Smooth muscle cell (in vitro differentiated cells): ENCODE data around the gene WDR48. TPM values are rescaled to one million over a fixed set of nuclear protein-coding genes. Genes with fewer than 3 reads are reported as not detected.
A peak's percentile ranks its signal among the peaks of the same experiment; 100 is the strongest.
"Not testable (repeated sequence)": the region's sequence is repeated elsewhere in the genome, so short reads cannot be mapped to it uniquely, and the experiment has no call there.

Source experiments
- DNase-seq: peaks from one replicate; lab custom pipeline; 2025; ENCODE audit not compliant: unreplicated experiment; lab: John Stamatoyannopoulos, UW
- H2AFZ ChIP-seq: fragments of 200-600 bp; sonication (generic); 2 replicates; pipeline ENCODE4 v1.6.0; 2016; ENCODE audit warnings: antibody characterized with exemption, low read depth, mild to moderate bottlenecking
- H3F3A ChIP-seq: fragments of 200-600 bp; sonication (generic); 2 replicates; pipeline ENCODE4 v1.6.0; 2017; ENCODE audit warnings: antibody characterized with exemption, low read depth
- H3K27ac ChIP-seq: fragments of 200-600 bp; sonication (generic); 2 replicates; pipeline ENCODE4 v1.5.1; 2016; ENCODE audit warnings: low read depth, mild to moderate bottlenecking
- H3K27me3 ChIP-seq: fragments of 200-600 bp; sonication (generic); 2 replicates; pipeline ENCODE4 v1.6.1; 2016; ENCODE audit warnings: low read depth, mild to moderate bottlenecking
- H3K36me3 ChIP-seq: fragments of 200-600 bp; sonication (generic); 2 replicates; pipeline ENCODE4 v1.5.1; 2016; ENCODE audit warnings: low read depth
- H3K4me1 ChIP-seq: fragments of 200-600 bp; sonication (generic); 2 replicates; pipeline ENCODE4 v1.5.1; 2016; ENCODE audit warnings: low read depth
- H3K4me2 ChIP-seq: fragments of 200-600 bp; sonication (generic); 2 replicates; pipeline ENCODE4 v1.6.0; 2016; ENCODE audit warnings: mild to moderate bottlenecking
- H3K4me3 ChIP-seq: fragments of 200-600 bp; sonication (generic); 2 replicates; pipeline ENCODE4 v1.5.1; 2016; ENCODE audit warnings: mild to moderate bottlenecking
- H3K79me2 ChIP-seq: fragments of 200-600 bp; sonication (generic); 2 replicates; pipeline ENCODE4 v1.6.0; 2016; ENCODE audit warnings: low read depth, mild to moderate bottlenecking
- H3K9ac ChIP-seq: fragments of 200-600 bp; sonication (generic); 2 replicates; pipeline ENCODE4 v1.6.0; 2016; ENCODE audit warnings: low read depth
- H3K9me3 ChIP-seq: fragments of 200-600 bp; sonication (generic); replicated peaks from 2 replicates; pipeline ENCODE4 v1.5.1; 2016; ENCODE audit warnings: low read depth
- H4K20me1 ChIP-seq: fragments of 200-600 bp; sonication (generic); 2 replicates; pipeline ENCODE4 v1.6.0; 2016; ENCODE audit warnings: low read depth
- WGBS: methylation state at CpG from one replicate; pipeline ENCODE4 v1.1.7; 2016; ENCODE audit warnings: low lambda C conversion rate; 5-methylcytosine and 5-hydroxymethylcytosine counted together
- polyA plus RNA-seq: library from polyadenylated mRNA; unstranded; fragments of >200 nt; fragmentation: Nextera tagmentation; extraction: Ambion mirVana; gene quantifications from 2 replicates; pipeline ENCODE4 v1.2.1, GENCODE V29; 2016
- total RNA-seq: library from RNA; depleted of rRNA; stranded (reverse); fragments of >200 nt; gene quantifications from 2 replicates; pipeline ENCODE4 v1.2.3, GENCODE V29; 2014
- TF ChIP-seq, protein P1 (sequence below): fragments of 200-600 bp; sonication (generic); IDR thresholded peaks from 2 replicates; pipeline ENCODE4 v1.5.1; 2017; ENCODE audit warnings: borderline replicate concordance, mild to moderate bottlenecking, antibody characterized with exemption; ENCODE audit not compliant: insufficient read depth, poor library complexity, severe bottlenecking

WDR48 gene
- total and polyA plus RNA-seq, 2 experiments from 2014 or later: 26.9 to 34.6 TPM

- H3K36me3 ChIP-seq: no peaks in the 10 kb centered on the region
- peaks cover 30% of the 10 kb centered on the region for H3K79me2 ChIP-seq
- H3K27me3 ChIP-seq: no peaks in the 10 kb centered on the region
- H3F3A ChIP-seq: no peaks in the 10 kb centered on the region
- H3K9ac ChIP-seq: no peak overlapping the region
- peaks cover 7% of the 10 kb centered on the region for H3K4me1 ChIP-seq
- no peak overlapping the region for H3K27ac ChIP-seq
- H3K9me3 ChIP-seq: no peaks in the 10 kb centered on the region
- peak overlapping the region; percentile 8 for H2AFZ ChIP-seq
- no peak overlapping the region for H3K4me3 ChIP-seq
- no peak overlapping the region for H3K4me2 ChIP-seq
- TF ChIP-seq, protein P1, sequence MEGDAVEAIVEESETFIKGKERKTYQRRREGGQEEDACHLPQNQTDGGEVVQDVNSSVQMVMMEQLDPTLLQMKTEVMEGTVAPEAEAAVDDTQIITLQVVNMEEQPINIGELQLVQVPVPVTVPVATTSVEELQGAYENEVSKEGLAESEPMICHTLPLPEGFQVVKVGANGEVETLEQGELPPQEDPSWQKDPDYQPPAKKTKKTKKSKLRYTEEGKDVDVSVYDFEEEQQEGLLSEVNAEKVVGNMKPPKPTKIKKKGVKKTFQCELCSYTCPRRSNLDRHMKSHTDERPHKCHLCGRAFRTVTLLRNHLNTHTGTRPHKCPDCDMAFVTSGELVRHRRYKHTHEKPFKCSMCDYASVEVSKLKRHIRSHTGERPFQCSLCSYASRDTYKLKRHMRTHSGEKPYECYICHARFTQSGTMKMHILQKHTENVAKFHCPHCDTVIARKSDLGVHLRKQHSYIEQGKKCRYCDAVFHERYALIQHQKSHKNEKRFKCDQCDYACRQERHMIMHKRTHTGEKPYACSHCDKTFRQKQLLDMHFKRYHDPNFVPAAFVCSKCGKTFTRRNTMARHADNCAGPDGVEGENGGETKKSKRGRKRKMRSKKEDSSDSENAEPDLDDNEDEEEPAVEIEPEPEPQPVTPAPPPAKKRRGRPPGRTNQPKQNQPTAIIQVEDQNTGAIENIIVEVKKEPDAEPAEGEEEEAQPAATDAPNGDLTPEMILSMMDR: no peak
- DNase-seq: no peak
- peaks cover 18% of the 10 kb centered on the region for H4K20me1 ChIP-seq
Observed at GRCh38 chr3:39050029-39050428, 1.8 kb upstream of the WDR48 start.

DNA sequence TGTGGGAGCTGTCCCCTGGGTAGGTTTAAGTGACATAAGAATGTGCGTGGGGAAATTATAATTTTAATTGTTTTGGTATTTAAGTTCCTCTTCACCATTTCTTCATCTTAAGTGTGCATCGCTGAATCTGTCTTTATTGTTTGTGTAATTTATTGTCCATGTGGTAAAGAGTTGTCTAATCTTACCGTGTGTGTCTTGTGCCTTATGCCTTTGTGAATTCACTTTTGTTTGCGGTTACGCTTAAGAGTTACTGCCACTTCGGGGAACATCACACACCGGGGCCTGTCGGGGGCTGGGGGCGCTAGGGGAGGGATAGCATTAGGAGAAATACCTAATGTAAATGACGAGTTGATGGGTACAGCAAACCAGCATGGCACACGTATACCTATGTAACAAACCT lies 767 bp downstream of the WDR48 start:
- WGBS: 6% methylated on average over 11 of the region's 11 CpGs
- Histone ChIP-seq H3K4me2 (peak overlapping the region; percentile 96), H3K4me3 (peak overlapping the region; percentile 84), H3K9me3 (no peaks in the 10 kb centered on the region), H3K27ac (peak overlapping the region; percentile 93), H3K9ac (peak overlapping the region; percentile 98), H3K79me2 (peaks cover 56% of the 10 kb centered on the region), H2AFZ (peak overlapping the region; percentile 91), H3K36me3 (no peaks in the 10 kb centered on the region), H3F3A (no peaks in the 10 kb centered on the region), H3K27me3 (no peaks in the 10 kb centered on the region), H3K4me1 (peaks cover 11% of the 10 kb centered on the region), H4K20me1 (peaks cover 36% of the 10 kb centered on the region)
- DNase-seq: no peak
- TF ChIP-seq, protein P1: no peak

- 95% methylated on average over 2 of the region's 2 CpGs for WGBS
- Histone ChIP-seq H2AFZ (no peak overlapping the region), H3K9ac (no peak overlapping the region), H3K79me2 (peaks cover 66% of the 10 kb centered on the region), H3K9me3 (no peaks in the 10 kb centered on the region), H3K27ac (no peak overlapping the region), H3K4me1 (peaks cover 11% of the 10 kb centered on the region), H3F3A (no peaks in the 10 kb centered on the region), H3K4me2 (peak overlapping the region; percentile 96), H3K36me3 (no peaks in the 10 kb centered on the region), H4K20me1 (peaks cover 47% of the 10 kb centered on the region), H3K27me3 (no peaks in the 10 kb centered on the region), H3K4me3 (no peak overlapping the region)
- TF ChIP-seq, protein P1: no peak
- DNase-seq: no peak
Observed at GRCh38 chr3:39053696-39054095, 1.9 kb downstream of the WDR48 start.

GRCh38 chr3:39056151-39056550 lies 4.3 kb downstream of the WDR48 start:
- 98% methylated on average over 3 of the region's 3 CpGs for WGBS
- Histone ChIP-seq H3K36me3 (no peaks in the 10 kb centered on the region), H3F3A (no peaks in the 10 kb centered on the region), H2AFZ (no peak overlapping the region), H3K9ac (no peak overlapping the region), H3K4me1 (peaks cover 11% of the 10 kb centered on the region), H3K79me2 (peaks cover 89% of the 10 kb centered on the region), H3K4me3 (no peak overlapping the region), H3K27me3 (no peaks in the 10 kb centered on the region), H3K9me3 (no peaks in the 10 kb centered on the region), H4K20me1 (peaks cover 56% of the 10 kb centered on the region), H3K27ac (no peak overlapping the region), H3K4me2 (no peak overlapping the region)
- no peak for DNase-seq
- TF ChIP-seq, protein P1: no peak

- H3K27me3 ChIP-seq, H3F3A ChIP-seq, H3K27ac ChIP-seq, H3K4me2 ChIP-seq, H3K9me3 ChIP-seq, H3K9ac ChIP-seq, H2AFZ ChIP-seq, H3K36me3 ChIP-seq, H3K4me3 ChIP-seq, DNase-seq, H3K4me1 ChIP-seq: not testable (repeated sequence)
- 97% methylated on average over 2 of the region's 2 CpGs for WGBS
- peaks cover 76% of the 10 kb centered on the region for H4K20me1 ChIP-seq
- H3K79me2 ChIP-seq: peaks cover 57% of the 10 kb centered on the region
Observed at GRCh38 chr3:39061228-39061627, 9.4 kb downstream of the WDR48 start.
